ENCODE data around the gene CCDC77. TPM values are rescaled to one million over a fixed set of nuclear protein-coding genes. Genes with fewer than 3 reads are reported as not detected.

CCDC77 gene
- total and polyA plus RNA-seq, 9 donors, result 4.2 to 10.7 (median 6.0) TPM

GRCh38 chr12:464484-465267 lies 63.2 kb downstream of the CCDC77 start:
- H3K4me1 ChIP-seq (ENCODE audit: insufficient read depth), result no peaks in the 10 kb centered on the region
- no peak for DNase-seq
- H3K36me3 ChIP-seq, result no peaks in the 10 kb centered on the region
- H3K27me3 ChIP-seq, result no peaks in the 10 kb centered on the region
- H3K9me3 ChIP-seq, result no peaks in the 10 kb centered on the region
- H3K27ac ChIP-seq, result no peak overlapping the region
- intact Hi-C loops (cut with DNase I), result no loop called here
- 62 to 73% (median 64%) methylated on average over 16 of the region's 16 CpGs for WGBS, 3 donors
- TF ChIP-seq CTCF (IDR thresholded peaks at IDR 0.05) (no peak), EP300 (IDR thresholded peaks at IDR 0.05) (no peak), POLR2A (IDR thresholded peaks at IDR 0.05) (no peak)
- no peak overlapping the region for H3K4me3 ChIP-seq

GRCh38 chr12:466039-466438 lies 64.6 kb downstream of the CCDC77 start:
- no peak overlapping the region for H3K27ac ChIP-seq
- no peaks in the 10 kb centered on the region for H3K27me3 ChIP-seq
- H3K4me3 ChIP-seq, result no peak overlapping the region
- no peaks in the 10 kb centered on the region for H3K4me1 ChIP-seq (ENCODE audit: insufficient read depth)
- TF ChIP-seq EP300 (IDR thresholded peaks at IDR 0.05) (no peak), CTCF (IDR thresholded peaks at IDR 0.05) (no peak), POLR2A (IDR thresholded peaks at IDR 0.05) (no peak)
- no peaks in the 10 kb centered on the region for H3K36me3 ChIP-seq
- DNase-seq, result no peak
- intact Hi-C loops (cut with DNase I), result no loop called here
- H3K9me3 ChIP-seq, result no peaks in the 10 kb centered on the region
- 86 to 89% (median 86%) methylated on average over 8 of the region's 8 CpGs for WGBS, 3 donors

GRCh38 chr12:466762-467161 lies 65.3 kb downstream of the CCDC77 start:
- no peaks in the 10 kb centered on the region for H3K9me3 ChIP-seq
- TF ChIP-seq EP300 (IDR thresholded peaks at IDR 0.05) (no peak), POLR2A (IDR thresholded peaks at IDR 0.05) (no peak), CTCF (IDR thresholded peaks at IDR 0.05) (no peak)
- H3K27me3 ChIP-seq, result no peaks in the 10 kb centered on the region
- no peak overlapping the region for H3K27ac ChIP-seq
- 85 to 89% (median 88%) methylated on average over 5 of the region's 5 CpGs for WGBS, 3 donors
- no peak for DNase-seq
- H3K4me1 ChIP-seq (ENCODE audit: insufficient read depth), result no peaks in the 10 kb centered on the region
- H3K36me3 ChIP-seq, result no peaks in the 10 kb centered on the region
- intact Hi-C loops (cut with DNase I), result no loop called here
- H3K4me3 ChIP-seq, result no peak overlapping the region

- no peaks in the 10 kb centered on the region for H3K36me3 ChIP-seq
- H3K4me1 ChIP-seq (ENCODE audit: insufficient read depth), result no peaks in the 10 kb centered on the region
- 79 to 91% (median 90%) methylated on average over 6 of the region's 6 CpGs for WGBS, 3 donors
- no peaks in the 10 kb centered on the region for H3K9me3 ChIP-seq
- no peak for TF ChIP-seq EP300 (IDR thresholded peaks at IDR 0.05)
- no peak for TF ChIP-seq CTCF (IDR thresholded peaks at IDR 0.05)
- no peak for TF ChIP-seq POLR2A (IDR thresholded peaks at IDR 0.05)
- intact Hi-C loops (cut with DNase I), result no loop called here
- no peak for DNase-seq
- H3K27ac ChIP-seq, result no peak overlapping the region
- H3K4me3 ChIP-seq, result no peak overlapping the region
- H3K27me3 ChIP-seq, result no peaks in the 10 kb centered on the region
Measured at GRCh38 chr12:467591-467990, 66.1 kb downstream of the CCDC77 start.

All from ovary (tissue), 9 donors.